HepG2 (cell line): ENCODE measurements around the gene CHMP6. TPM values are rescaled to one million over a fixed set of nuclear protein-coding genes. Genes with fewer than 3 reads are reported as not detected.

Experiments used
- CREB1 ChIP-seq, 2 experiments: fragments of 450-650 bp in 1 of 2; IDR thresholded peaks; 2 replicates each; pipeline ENCODE4 v1.6.1; 2016 to 2017; ENCODE audit warnings: control low read depth in 1 of 2, mild to moderate bottlenecking in 1 of 2, missing compliant biosample characterization in 1 of 2, missing genetic modification characterization in 1 of 2
- FOXO4 ChIP-seq: sonication (generic); formaldehyde crosslinking; conservative IDR thresholded peaks from 2 replicates; pipeline ENCODE4 v1.8.1; 2023; ENCODE audit warnings: missing genetic modification reagents
- HNF1B ChIP-seq: sonication (generic); formaldehyde crosslinking; IDR thresholded peaks from 2 replicates; pipeline ENCODE4 v1.5.1; 2020; ENCODE audit warnings: mild to moderate bottlenecking, moderate library complexity, missing genetic modification reagents
- KDM4B ChIP-seq: sonication (generic); formaldehyde crosslinking; IDR thresholded peaks from 2 replicates; pipeline ENCODE4 v1.4.0; 2020; ENCODE audit warnings: missing genetic modification reagents
- KDM6A ChIP-seq: IDR thresholded peaks from 2 replicates; pipeline ENCODE4 v1.6.1; 2016; ENCODE audit warnings: low read depth
- NBN ChIP-seq: fragments of 450-650 bp; conservative IDR thresholded peaks from 2 replicates; pipeline ENCODE4 v1.6.1; 2017
- PHF20 ChIP-seq: sonication (generic); formaldehyde crosslinking; IDR thresholded peaks from 2 replicates; pipeline ENCODE4 v1.5.0; 2020; ENCODE audit warnings: mild to moderate bottlenecking, missing genetic modification reagents
- PHF8 ChIP-seq: sonication (generic); formaldehyde crosslinking; IDR thresholded peaks from 2 replicates; pipeline ENCODE4 v1.5.0; 2020; ENCODE audit warnings: missing genetic modification reagents
- TBP ChIP-seq: sonication (generic); formaldehyde crosslinking; IDR thresholded peaks from 2 replicates; pipeline ENCODE4 v1.5.0; 2020; ENCODE audit warnings: missing genetic modification reagents
- XRCC5 ChIP-seq: fragments of 200-400 bp; formaldehyde crosslinking; optimal IDR thresholded peaks from 2 replicates; pipeline ENCODE3; 2017; ENCODE audit warnings: mild to moderate bottlenecking, low read length
- YEATS2 ChIP-seq: sonication (generic); formaldehyde crosslinking; IDR thresholded peaks from 2 replicates; pipeline ENCODE4 v1.4.0; 2020; ENCODE audit warnings: missing genetic modification reagents, borderline replicate concordance
- ZNF446 ChIP-seq: sonication (generic); formaldehyde crosslinking; IDR thresholded peaks from 2 replicates; pipeline ENCODE4 v1.5.0; 2020; ENCODE audit warnings: mild to moderate bottlenecking, missing genetic modification reagents
- ZNF674 ChIP-seq: sonication (generic); formaldehyde crosslinking; IDR thresholded peaks from 2 replicates; pipeline ENCODE4 v1.5.0; 2020; ENCODE audit warnings: low read depth, mild to moderate bottlenecking, missing genetic modification reagents
- ZNF687 ChIP-seq: sonication (generic); formaldehyde crosslinking; IDR thresholded peaks from 2 replicates; pipeline ENCODE4 v1.5.1; 2020; ENCODE audit warnings: mild to moderate bottlenecking, missing genetic modification reagents, moderate library complexity
- ZNF709 ChIP-seq: sonication (generic); formaldehyde crosslinking; IDR thresholded peaks from 2 replicates; pipeline ENCODE4 v1.5.0; 2020; ENCODE audit warnings: mild to moderate bottlenecking, missing genetic modification reagents
- ZNF776 ChIP-seq: sonication (generic); formaldehyde crosslinking; IDR thresholded peaks from 2 replicates; pipeline ENCODE4 v1.4.0; 2020; ENCODE audit warnings: mild to moderate bottlenecking, missing genetic modification reagents
- polyA plus RNA-seq, 8 experiments: library from polyadenylated mRNA; depleted of rRNA in 3 of 8; stranded (reverse) in 7 of 8; unstranded in 1 of 8; fragments of >200 nt; fragmentation: Illumina TruSeq in 4 of 8; extraction: Trizol in 4 of 8; gene quantifications; 2 replicates each; pipeline versions ENCODE4 v1.2.1 to v1.2.3, GENCODE V29; 2011 to 2016; ENCODE audit warnings: low read depth in 4 of 8, missing spikeins in 1 of 8, mixed read lengths in 1 of 8; ENCODE audit not compliant: insufficient read depth in 1 of 8
- total RNA-seq, 5 experiments: library from RNA; depleted of rRNA; stranded (reverse); fragments of >200 nt; fragmentation: Illumina TruSeq; extraction: Trizol; gene quantifications; 2 replicates each; pipeline ENCODE4 v1.2.3, GENCODE V29; 2016; ENCODE audit warnings: low read depth in 1 of 5
- TF ChIP-seq, protein P1 (sequence below): sonication (generic); formaldehyde crosslinking; IDR thresholded peaks from 2 replicates; pipeline ENCODE4 v1.4.0; 2020; ENCODE audit warnings: mild to moderate bottlenecking, missing genetic modification reagents
- TF ChIP-seq, protein P2 (sequence below): IDR thresholded peaks from 2 replicates; pipeline ENCODE4 v1.6.1; 2012; ENCODE audit warnings: inconsistent platforms
- TF ChIP-seq, protein P3 (sequence below): sonication (generic); formaldehyde crosslinking; IDR thresholded peaks from 2 replicates; pipeline ENCODE4 v1.5.1; 2020; ENCODE audit warnings: missing genetic modification reagents, mild to moderate bottlenecking, borderline replicate concordance

Gene CHMP6
- total and polyA plus RNA-seq, 2 of the 13 experiments (the other 11 are each of a cell fraction or from before 2014, with no cell fraction given), result 11.1 to 24.2 TPM

- TF ChIP-seq XRCC5 (no peak), KDM4B (CRISPR knock-in tag) (no peak), ZNF674 (CRISPR knock-in tag) (no peak), ZNF776 (no peak; the same call in 1 of the 2 replicates), PHF8 (CRISPR knock-in tag) (no peak), ZNF687 (CRISPR knock-in tag) (0 out of 2 replicates have a peak, but pooled peaks have one; percentile 1), CREB1 (IDR thresholded peaks at IDR 0.05) (no peak), CREB1 (CRISPR knock-in tag; IDR thresholded peaks at IDR 0.05) (no peak), ZNF446 (0 out of 2 replicates have a peak, but pooled peaks have one; percentile 47), NBN (no peak), PHF20 (no peak), ZNF709 (no peak), HNF1B (0 out of 2 replicates have a peak, but pooled peaks have one; percentile 24), TBP (no peak), KDM6A (CRISPR knock-in tag) (no peak), FOXO4 (CRISPR knock-in tag) (0 out of 2 replicates have a peak, but pooled peaks have one; percentile 8), YEATS2 (no peak)
- TF ChIP-seq, protein P1, sequence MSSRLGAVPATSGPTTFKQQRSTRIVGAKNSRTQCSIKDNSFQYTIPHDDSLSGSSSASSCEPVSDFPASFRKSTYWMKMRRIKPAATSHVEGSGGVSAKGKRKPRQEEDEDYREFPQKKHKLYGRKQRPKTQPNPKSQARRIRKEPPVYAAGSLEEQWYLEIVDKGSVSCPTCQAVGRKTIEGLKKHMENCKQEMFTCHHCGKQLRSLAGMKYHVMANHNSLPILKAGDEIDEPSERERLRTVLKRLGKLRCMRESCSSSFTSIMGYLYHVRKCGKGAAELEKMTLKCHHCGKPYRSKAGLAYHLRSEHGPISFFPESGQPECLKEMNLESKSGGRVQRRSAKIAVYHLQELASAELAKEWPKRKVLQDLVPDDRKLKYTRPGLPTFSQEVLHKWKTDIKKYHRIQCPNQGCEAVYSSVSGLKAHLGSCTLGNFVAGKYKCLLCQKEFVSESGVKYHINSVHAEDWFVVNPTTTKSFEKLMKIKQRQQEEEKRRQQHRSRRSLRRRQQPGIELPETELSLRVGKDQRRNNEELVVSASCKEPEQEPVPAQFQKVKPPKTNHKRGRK (CRISPR knock-in tag), result no peak
- TF ChIP-seq, protein P2, sequence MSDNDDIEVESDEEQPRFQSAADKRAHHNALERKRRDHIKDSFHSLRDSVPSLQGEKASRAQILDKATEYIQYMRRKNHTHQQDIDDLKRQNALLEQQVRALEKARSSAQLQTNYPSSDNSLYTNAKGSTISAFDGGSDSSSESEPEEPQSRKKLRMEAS, result no peak
- TF ChIP-seq, protein P3, sequence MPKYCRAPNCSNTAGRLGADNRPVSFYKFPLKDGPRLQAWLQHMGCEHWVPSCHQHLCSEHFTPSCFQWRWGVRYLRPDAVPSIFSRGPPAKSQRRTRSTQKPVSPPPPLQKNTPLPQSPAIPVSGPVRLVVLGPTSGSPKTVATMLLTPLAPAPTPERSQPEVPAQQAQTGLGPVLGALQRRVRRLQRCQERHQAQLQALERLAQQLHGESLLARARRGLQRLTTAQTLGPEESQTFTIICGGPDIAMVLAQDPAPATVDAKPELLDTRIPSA, result 0 out of 2 replicates have a peak, but pooled peaks have one; percentile 60
Observed at GRCh38 chr17:80992077-80992947, 671 bp downstream of the CHMP6 start (continued).
